HTR-8/SVneo (cell line): Measurements from ENCODE around the gene OR8D1.

Source experiments
- DNase-seq: peaks from one replicate; pipeline ENCODE4 v3.0.0; 2011; ENCODE audit warnings: low spot score, mixed read lengths; ENCODE audit not compliant: insufficient read length
- FAIRE-seq: peaks from 2 replicates; lab custom pipeline; 2011; peaks lifted over from hg19 to GRCh38; lab: Jason Lieb, UNC

OR8D1 gene

DNA sequence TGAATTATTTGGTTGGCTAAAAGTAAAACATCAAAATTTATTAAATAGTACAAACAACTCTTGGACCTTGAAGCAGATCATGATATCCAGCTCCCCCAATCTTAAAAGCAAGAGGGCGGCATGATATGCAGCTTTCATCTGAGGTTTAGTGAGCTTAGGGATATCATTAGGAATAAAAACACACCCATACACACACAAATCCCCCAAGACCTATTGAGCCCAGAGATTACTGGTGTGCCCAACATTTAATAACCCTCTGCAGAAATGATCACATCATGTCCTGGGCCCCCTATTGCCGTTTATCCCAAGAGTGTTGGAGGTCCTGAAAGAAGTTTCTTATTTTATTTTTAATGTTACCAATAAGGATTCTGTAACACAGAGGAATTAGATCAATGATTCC is at the start of gene OR8D1:
TSS of gene OR8D1 (minus strand) at position 101 of the 400 bp plus-strand sequence. CDS start 3,183 bp downstream, outside the sequence.
- DNase-seq = no peak
- FAIRE-seq = no peak

DNA sequence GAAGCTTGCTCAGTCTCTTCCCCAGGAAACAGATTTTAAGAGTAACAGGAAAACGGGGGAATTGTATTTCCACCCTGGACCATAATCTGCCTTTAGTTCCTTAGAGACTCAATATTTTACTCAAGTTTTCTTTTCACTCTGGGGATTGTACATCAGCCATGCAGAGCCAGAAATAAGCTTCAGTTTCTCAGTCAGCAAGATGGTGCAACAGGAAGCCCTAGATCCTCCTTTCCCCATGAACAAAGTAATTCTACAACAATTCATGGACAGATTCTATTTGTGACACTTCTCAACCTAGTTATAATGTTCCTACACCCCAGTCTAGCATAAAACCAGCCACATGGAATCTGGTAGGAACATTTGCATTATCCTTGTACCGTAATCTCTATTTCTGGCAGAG is 45.8 kb upstream of the OR8D1 start:
- FAIRE-seq = no peak
- DNase-seq = no peak

GRCh38 chr11:124346311-124346955 is 32.7 kb upstream of the OR8D1 start:
- FAIRE-seq (no peak), DNase-seq (no peak)

GRCh38 chr11:124344346-124344745 is 30.6 kb upstream of the OR8D1 start:
- no peak for FAIRE-seq
- no peak for DNase-seq

- no peak for FAIRE-seq
- no peak for DNase-seq
These were observed 26.3 kb upstream of the OR8D1 start for GRCh38 chr11:124340142-124340447.

DNA sequence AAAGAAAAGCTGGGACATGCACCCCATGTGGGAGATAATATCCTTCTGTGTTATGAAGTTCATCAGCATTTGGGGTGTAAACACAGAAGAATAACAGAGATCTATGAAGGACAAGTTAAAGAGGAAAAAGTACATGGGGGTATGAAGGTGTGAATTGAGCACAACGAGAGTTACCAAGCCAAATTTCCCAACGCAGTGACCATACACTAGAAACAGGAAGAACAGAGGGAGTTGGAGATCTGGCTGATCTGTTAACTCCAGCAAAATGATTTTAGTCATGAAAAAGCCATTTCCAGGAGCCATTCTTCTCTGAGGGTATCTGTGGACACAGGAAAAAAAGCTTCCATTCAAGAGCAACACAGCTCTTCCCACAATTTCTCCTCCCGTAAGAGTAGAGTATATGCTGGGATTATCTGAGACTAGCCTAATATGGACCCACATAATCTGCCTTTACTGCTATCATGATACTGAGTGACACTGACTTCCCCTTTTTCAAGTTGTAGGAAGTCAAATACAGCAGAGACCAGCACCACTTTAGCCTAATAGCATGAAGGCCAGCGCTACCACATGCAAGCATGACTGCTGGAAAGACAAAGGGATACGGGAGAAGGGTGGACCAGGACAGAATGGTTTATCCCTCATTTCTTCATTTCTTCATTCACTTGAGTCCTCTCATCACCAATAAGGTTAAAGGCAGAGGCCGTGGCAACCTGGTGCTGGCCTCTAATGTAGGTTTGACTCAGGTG is 25.8 kb upstream of the OR8D1 start:
- DNase-seq = no peak
- FAIRE-seq = no peak

- no peak for FAIRE-seq
- DNase-seq = no peak
These were observed 18.1 kb upstream of the OR8D1 start for GRCh38 chr11:124331873-124332272.

GRCh38 chr11:124329787-124330478 is 16.2 kb upstream of the OR8D1 start:
- DNase-seq = no peak
- no peak for FAIRE-seq

GRCh38 chr11:124327775-124328174 is 14.0 kb upstream of the OR8D1 start:
- no peak for DNase-seq
- no peak for FAIRE-seq

DNA sequence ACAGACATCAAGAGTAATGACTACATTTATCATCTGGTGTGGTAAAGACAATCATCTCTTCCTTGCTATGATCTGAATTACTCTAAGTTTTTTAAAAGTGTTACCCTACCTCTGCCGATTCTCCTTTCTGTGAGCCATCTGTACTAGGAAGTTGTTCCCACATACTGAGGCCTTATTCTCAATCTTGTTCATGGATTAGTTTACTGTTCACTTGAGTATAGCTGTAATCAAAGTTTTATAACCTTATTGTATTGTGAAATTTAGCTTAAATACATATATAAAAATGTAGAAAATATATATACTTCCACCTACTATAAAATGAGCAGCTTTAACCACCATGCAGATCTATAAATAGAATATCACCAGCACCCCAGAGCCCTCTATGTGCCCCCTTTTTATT is 8.6 kb upstream of the OR8D1 start:
- FAIRE-seq (no peak), DNase-seq (no peak)

DNA sequence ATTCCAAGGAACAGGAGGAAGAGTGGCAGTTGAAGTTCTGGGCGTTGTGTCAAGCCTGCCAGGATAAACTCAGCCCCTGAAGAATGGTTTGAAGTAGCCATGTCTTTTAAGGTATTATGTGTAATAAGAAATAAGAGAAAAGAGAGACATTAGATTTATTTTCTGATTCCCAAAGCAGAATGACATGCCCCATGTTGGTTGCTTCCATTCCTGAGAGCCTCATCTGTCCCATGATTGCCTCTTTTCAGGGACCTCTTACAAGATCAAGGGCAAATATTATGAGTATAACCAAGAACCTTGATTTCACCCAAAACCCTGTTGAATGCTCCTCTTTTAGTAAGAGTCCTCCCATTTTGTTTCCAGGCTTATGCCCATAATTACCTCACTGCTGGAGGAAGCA is 6.3 kb upstream of the OR8D1 start, which contains the start of gene OR8D2:
TSS of gene OR8D2 (minus strand) at position 101 of the 400 bp plus-strand sequence. CDS start at position 101, 0 bp downstream.
- FAIRE-seq (no peak), DNase-seq (no peak)

DNA sequence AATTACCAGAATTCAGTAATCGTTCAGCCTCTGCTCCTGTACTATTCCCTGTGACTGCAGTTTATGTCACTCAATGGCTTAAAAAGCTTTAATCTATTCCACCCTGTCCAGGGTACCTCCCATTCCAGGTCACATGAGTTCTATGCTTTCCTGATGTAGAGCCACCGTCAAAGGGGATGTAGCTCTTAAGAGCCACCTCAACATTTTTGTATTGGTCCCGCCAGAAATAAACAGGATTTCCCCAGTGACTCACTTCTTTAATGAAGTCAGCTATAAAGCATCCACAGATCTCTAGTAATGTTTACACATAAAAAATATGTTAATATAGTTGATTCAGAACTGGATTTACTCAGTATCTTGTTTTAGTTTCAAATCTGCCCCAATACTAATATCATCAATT is 1.3 kb upstream of the OR8D1 start:
- FAIRE-seq = no peak
- no peak for DNase-seq

- DNase-seq = no peak
- FAIRE-seq = no peak
These were observed 618 bp downstream of the OR8D1 start for GRCh38 chr11:124313131-124313530.

DNA sequence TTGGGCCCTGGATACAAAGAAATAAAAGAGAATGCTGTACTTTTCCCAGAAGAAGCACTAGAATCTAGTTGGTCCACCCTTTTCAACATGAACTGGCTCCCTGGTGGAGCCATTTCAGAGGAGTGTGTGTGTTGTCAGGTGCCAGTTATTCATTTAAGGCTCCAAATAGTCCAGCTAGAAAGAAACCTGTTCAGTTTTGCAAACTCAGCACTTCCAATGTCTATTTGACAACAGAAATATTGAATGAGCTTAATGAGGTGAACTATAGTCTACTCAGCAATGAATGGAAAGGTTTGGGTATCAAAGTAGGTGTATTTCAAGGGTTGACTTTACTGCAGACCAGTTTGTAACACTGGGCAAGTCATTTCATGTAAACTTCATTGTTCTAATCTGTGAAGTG is 2.1 kb downstream of the OR8D1 start:
- DNase-seq (no peak), FAIRE-seq (no peak)

DNA sequence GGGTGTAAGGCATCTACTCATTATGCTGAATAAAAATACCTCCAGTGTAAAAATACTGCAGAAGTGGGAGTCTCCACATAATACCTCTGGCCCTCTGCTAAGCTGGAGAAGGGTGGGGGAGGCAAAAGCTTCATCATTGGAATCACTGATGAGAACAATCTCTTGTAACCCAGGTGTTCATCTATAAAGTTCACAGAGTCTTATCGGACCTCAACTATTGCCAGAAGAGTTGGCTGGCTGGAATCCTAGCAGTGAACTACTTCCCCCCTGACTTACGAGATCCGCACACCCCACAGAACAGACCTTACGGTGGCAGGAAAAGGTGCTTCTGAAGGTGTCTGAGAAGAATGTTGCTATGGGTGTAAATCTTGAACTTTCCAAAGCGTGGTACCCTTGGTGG is 2.5 kb downstream of the OR8D1 start:
- no peak for FAIRE-seq
- DNase-seq = no peak

DNA sequence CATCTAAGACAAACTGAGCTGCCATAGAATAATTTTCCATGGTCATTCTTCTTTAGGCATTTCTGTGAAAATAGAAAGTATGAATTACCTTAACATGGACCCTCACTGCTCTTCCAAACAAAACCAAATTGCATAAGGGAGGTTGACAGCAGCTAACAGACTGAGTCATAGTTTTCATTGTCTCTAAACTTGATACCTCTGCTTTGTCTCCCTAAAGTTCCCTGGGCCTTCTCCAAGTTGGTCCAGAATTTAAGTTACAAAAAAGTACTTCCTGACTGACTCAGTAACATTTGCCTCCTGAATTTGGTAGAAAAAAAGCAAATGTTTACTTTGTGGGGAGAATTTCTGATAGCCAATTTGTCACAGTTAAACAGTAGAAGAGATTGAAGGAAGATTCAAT is 3.0 kb downstream of the OR8D1 start:
- FAIRE-seq (no peak), DNase-seq (no peak)

DNA sequence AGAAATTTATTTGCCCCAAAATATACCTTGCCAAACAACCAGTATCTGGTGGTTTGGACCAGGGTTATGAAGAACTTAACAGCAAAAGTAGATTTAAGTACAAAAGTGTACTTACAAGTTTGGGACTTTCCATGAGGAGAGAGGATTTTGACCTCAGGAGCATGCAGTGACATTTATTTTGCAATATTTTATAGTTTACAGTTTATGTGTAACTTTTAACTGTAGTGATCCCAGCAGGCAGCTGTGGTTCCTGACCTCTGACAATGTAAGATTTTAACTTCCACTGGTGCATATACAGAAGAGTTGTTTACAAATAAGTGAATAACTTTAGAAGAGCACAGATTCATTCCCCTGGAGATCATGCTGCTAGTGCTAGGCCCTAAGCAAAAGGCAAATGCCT is 6.7 kb downstream of the OR8D1 start:
- FAIRE-seq (no peak), DNase-seq (no peak)

DNA sequence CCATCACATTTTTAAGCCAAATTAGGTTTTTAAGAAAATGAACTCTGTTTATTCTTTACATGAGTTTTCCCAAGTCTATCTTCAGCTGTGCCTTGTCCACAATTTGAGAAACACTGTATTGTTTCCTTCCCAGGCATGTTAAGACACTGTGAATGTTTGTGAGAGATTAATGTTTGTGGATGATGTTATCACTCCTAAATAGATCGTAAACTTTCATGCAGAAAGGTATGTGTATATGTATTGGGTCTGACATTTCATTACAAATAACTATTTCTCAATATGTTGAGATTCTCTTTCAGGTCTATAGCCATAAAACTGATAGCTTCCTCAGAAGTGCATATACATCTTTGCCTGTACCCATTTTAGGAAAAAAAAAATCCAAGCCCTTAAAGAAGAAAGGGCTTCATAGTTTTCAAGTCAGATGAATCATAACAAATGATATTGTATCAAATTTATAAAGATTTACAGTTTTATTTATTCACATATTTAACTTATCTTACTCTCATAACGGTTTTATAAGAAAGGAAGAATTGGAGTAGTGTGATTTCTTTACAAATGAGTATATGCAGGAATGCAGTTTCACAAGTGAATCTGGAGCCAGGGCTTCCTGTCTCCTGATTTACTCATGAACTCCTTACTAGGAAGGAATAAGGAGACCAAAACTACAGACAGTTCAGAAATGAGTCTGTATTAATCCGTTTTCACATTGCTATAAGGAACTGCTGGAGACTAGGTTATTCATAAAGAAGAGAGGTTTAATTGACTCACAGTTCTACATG is 11.2 kb downstream of the OR8D1 start:
- FAIRE-seq = no peak
- no peak for DNase-seq

GRCh38 chr11:124301548-124301947 is 12.2 kb downstream of the OR8D1 start:
- no peak for FAIRE-seq
- DNase-seq = no peak

GRCh38 chr11:124297921-124298320 is 15.8 kb downstream of the OR8D1 start:
- FAIRE-seq (no peak), DNase-seq (no peak)

GRCh38 chr11:124296016-124296415 is 17.7 kb downstream of the OR8D1 start:
- no peak for FAIRE-seq

More at GRCh38 chr11:124296016-124296415, 17.7 kb downstream of the OR8D1 start:
- no peak for DNase-seq
